DMS114 treated with DMSO at 0.1 percent for 48 hours (cell line): ENCODE results near the gene NEGR1.

ENCODE experiments used
- DNase-seq: peaks from one replicate; lab custom pipeline; 2025; ENCODE audit not compliant: unreplicated experiment; lab: John Stamatoyannopoulos, UW

Gene NEGR1

DNA sequence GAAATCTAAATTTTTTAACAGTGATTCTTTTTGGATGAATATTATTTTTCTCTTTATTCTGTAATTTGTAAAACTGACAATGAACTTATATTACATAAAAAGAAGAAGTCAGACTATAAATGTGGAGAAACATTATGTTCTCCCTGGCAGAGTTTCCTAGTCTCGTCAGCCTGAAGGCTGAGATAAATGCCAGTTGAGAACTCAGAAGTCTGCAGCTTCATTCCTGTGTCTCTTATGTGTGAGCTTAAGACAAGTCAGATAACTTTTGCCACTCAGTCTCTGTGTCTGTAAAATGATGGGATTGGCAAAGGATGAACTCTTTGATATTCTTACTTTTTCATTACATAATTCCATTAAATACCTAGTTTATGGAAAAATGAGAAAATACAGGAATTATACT is 632.7 kb downstream of the NEGR1 start:
- no peak for DNase-seq

DNA sequence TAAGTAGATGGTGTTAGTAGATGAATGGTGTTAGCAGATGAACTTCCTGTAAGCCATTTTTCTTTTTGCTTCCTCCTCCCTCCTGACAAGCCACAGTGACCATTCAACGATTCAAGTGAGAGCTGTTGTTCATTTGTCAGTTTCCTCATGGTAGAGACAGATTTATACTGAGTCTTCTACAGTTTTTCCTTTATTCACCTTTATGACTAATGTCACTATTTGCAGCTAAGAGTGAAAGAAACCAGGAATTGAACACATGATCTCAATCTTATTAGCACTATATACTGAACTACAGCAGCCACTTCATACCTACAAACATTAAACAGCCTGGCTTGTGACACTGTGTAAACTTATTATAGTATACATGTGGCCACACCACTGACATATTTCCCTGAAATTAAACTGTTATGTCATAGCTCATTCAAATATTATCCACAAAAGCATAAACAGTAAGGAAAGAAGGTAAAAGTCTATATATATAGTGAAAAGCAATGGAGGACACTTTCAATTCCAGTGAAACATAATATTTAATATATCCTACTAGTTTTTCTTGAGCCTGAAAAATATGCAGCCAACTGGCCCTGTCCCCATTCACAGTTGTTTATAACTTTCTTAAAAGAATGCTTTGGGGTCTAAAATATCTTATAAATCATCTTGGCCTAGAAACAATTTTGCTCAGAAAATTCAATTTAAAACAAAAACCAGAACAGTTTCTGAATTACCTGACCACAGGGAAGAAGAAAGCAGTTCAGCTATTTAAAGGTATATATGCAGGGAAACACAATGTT is 634.6 kb downstream of the NEGR1 start:
- DNase-seq = no peak

DNA sequence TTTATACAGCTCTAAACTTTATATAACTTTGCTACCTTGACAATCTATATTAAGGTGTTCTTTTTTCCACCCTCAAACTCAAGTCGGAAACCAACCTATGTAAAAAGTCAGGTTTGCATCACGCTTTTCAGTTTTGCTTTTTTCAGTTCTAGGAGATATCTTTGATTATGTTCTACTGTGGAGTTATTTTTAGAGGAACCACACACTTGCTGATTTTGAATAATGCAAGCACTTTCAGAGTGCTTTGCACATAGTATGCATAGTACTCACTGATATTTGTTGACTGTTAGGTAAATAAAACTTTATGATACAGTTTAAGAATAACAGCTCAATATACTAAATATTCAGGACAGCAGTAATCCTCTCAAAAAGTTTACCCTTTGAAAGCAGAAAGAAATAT is 637.3 kb downstream of the NEGR1 start:
- DNase-seq = no peak

DNA sequence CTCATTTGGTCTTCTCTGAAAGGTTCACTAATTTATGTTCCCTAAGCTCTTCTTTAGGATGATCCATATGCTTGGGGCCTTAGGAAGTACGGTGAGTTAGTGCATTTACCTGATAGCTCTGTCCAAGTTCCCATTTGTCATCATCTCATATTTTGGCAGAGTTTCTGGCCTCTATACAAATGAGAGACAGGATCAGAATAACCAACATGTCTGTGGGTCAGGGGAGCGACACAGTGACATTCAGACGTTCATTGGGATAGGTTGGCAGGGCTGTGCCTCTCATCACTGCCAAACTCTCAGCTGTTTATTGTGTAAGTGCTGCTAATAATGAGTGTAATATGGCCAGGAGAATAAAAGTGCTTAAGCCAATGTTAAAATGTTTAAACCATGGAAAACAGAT is 640.4 kb downstream of the NEGR1 start:
- no peak for DNase-seq

DNA sequence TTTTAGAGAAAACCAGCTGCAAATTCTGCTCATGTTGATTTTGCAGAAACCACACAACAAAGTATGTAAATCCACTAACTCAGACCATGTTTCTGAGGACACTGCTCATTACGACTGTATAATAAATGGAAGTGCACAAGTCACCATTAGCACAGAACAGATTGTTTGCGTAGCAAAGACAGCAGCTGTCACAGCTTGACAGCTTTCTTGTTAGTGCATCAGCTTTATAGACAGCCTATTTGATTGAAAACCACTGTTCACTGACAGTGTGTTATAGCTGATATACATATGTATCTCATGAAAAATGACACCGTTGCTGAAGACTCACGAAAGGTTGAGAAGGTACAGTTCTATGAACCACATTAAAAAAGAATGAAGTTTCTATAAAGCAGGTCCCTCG is 641.3 kb downstream of the NEGR1 start:
- no peak for DNase-seq

DNA sequence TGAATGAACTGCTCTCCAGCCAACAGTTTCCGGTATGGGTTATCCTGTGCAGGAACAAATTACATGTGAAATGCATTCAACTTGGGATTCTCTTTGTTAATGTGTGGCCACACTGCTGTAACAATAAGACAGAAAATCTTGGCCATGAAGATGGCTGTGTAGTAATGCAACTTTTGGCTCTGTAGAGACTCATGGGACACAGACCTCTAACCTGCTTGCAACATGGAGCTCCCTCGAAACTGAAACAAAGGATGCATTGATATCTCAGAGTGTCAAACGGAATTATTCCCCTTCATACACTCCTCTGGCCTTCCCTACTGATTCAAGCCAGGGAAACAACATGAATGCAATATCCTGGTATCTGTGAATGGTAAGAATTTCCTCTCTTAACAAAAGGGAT is 642.2 kb downstream of the NEGR1 start:
- DNase-seq = no peak

DNA sequence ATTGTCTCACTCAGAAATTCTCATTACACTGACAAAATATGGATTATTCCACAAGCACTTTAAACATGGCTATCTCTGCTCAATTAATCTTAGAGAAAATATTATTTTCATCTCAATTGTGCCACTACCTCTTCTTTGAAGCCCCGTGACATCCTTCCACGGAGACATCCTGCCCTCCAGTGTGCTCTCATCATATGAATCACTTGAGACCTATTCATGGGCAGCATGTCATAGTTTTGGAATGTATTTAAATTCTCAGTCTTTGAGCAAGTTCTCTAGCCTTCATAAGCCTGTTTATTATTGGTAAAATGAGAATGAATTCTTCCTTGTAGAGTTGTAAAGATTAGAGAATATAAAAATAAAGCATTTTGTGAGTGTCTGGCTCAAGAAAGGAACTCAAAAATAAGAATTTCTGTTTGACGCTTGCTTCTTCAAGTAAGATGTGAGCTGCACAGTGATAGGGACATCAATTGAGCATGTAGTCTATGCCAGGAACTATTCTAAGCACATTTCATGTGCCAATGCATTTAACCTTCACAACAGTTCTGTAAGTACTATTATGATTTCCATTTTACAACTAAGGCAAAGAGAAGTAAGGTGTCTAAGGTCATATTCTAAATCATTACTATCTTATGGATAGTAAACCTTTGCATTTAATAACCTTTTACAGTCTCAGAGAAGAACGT is 644.1 kb downstream of the NEGR1 start:
- DNase-seq = no peak

DNA sequence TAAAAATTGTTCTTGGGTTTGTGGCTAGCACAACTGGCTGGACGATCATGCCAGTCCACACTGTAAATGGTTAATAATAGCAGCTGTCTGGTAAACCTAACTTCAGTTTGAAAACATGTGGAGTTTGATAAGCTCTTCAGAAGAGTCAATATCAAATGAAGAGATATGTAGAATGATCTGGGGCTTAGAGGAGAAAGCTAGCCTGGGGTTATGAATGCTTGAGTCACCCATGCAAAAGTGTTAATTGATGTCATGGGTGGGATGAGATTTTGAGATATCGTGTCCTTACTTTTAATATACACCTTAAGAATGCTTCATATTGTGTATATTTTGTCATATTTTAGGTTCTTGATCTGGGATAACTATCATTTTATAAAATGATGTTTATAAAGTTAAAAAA is 646.8 kb downstream of the NEGR1 start:
- no peak for DNase-seq

DNA sequence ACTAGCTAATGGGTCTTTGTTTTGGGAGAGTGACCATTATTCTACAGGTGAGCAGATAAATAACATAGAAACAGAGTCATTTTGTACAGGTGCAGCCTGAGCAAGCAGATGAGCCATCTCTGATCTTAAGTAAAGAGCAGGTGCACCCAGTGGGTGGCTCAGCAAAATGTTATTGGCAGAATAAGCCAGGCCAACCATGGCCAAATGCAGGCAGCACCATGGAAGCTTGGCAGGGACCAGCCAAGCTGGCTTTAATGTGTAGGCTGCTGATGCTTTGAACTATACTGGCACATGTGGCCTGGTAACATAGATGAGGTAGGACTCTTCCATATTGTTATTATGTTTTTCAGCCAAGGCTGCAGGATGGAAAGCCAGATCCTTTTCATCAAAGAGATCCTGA is 648.2 kb downstream of the NEGR1 start:
- DNase-seq = no peak

DNA sequence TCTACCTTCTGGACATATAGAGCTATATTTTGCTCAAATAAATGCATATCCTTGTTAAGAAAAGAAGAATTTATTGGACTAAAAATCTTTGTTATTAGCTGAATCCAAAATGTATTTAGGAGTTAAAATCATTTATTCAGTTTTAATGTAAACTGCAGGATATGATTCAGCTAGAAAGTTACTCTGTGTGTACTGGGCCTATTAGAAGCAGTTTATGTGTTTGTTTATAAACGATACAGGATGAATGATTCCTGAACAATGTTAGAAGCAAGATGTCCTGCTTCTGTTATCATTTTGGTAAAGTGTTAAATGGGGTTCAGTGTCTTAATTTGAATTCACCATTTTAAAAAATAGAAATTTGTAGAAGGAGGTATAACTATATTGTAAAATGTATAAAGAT is 652.3 kb downstream of the NEGR1 start:
- DNase-seq = no peak

DNA sequence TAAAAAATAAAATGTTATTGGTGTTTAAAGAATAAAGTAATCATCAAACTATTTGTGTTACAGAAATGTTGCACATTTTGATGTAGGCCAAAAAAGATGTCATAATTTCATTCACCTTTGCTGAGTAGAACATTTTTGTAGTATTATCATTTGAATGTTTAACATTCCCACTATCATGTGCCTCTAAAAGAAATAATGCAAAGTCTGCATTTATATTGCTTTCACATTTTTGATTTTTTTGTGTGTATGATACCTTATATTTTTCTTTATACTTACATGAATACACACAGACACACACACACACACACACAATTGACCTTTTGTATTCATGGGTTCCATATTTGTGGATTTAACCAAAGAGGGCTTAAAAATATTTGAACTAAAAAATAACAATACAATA is 657.3 kb downstream of the NEGR1 start:
- DNase-seq = no peak

DNA sequence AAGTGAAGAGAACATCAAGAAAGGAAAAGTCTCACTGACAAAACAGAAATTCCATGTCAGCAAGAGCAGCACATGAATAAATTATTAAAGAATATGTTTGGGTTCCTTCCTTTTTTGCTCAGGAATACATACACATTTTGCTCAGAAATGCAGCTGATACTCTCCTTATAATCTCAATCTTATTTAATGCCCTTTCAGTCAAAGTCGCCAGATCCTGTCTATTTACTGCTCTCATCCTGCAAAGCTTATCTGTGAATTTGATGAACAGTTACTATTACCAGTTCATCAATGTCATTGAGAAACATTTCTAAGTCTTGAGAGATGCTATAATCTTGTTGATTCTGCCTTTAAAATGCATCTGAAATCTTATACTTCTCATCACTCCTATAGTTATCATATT is 658.5 kb downstream of the NEGR1 start:
- DNase-seq = no peak

DNA sequence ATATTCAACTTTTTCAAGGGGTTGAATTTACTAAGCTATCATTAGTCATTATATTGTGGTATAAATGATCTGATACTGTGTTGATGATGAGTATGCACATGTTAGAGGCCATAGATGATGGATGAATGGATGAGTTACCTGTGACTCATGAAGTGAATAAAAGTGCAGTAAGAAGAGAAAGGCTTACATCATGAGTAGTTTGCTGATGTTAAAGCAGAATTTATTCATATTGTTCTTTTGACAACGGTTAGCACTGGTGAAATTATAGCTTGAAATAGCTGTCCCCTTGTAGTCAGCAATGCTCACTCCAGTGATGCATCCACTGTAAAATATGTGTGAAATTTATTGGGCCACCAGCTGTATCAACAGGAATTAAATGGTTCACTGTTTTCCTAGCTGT is 660.6 kb downstream of the NEGR1 start:
- no peak for DNase-seq

DNA sequence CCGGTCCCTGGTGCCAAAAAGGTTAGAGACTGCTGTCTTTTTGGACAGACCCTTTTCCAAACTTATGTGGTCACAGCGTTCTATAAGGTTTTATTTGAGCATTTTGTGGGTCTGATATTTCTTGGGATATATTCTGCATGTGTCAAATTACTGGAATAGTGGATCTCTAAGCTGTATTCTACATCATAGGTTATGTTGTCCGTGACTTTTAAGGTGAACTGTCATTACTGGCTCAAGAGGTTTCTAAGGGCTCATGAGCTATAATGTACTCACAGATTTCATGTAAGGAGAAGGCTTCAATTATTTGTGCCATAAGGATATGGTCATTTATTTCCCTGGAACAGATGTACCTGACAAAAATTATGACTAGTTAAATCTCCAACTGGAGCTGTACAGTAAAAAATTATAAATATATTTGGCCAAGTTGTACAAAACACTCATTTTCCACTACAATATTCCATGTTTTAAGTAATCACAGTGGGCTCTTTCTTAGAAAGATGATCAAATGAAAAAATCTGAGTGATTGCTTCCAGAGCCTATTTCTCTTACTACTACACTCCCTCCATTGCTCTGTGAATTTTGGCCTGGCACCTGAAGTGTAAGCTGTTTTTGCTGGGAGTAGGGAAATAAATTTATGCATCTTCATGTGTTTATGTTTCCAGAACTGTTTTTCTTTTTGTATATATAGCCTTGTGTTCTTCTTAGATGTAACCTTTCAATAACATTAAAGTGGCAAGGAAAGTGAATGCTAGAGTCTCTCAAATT is 663.4 kb downstream of the NEGR1 start:
- no peak for DNase-seq

DNA sequence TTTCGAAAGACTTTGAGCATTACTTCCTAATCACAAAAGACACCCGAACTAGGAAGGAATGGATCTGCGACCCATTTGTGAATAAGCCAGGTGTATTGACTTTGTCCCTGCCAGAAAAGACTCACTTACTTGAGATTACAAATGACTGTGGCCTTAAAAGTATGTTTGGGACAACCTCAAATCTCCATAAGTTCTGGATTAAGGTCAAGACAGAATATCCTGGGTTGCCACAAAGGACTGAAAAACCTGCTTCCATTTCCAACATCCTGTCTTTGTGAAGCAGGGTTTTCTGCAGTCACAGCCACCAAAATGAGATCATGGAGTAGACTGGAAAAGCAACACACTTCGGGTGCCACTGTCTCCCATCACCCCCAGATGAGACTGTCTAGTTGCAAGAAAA is 664.1 kb downstream of the NEGR1 start:
- no peak for DNase-seq

DNA sequence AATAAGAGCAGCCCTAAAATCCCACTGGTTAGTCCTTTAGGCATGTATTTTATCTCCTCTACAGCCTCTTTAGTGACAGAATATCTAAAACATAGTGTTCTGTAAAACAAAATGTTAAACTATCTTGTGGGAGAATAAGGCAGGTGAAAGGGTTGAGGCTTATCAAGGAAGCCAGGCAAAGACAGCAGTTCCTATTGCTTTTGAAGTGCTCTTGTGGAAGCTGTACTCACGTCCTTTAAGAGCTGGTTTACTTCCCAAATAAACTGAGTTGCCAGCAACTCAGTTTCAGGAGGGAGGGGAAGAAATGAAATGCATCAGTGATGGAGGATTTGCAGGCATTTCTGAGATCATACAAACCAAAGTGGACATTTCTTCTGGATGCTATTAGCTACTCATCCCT is 671.9 kb downstream of the NEGR1 start:
- DNase-seq = no peak

DNA sequence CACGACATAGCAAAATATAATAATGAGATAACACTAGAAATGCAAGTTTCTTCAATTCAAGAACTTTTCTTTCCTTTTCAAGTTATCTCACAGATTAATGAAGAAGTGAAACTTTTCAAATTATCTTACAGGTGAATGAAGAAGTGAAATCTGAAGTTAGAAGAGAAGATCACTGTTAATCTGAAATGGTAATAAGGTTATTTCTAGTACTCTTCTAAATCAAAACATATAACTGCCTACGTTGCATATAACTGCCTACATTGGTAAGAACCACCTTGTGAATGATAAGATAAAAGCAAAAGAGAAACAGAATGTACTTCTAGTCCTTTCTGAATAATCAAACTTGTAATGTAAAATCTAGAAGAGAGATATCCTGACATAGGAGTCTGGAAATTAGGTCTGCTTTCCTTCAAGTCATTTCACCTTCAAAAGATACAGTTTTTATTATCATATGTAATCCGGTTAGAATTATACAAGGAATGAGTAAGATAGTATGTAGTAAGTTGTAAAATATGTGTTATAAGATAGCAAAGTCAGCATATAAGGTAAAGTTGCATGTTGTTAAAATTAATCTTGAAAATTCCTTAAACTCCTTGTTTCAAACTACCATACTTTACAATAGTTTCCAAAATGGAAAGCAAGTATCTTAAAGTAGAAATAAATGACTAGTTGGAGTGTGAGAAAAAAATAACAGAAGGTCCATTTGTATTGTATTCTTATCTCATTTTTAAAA is 679.1 kb downstream of the NEGR1 start:
- no peak for DNase-seq

DNA sequence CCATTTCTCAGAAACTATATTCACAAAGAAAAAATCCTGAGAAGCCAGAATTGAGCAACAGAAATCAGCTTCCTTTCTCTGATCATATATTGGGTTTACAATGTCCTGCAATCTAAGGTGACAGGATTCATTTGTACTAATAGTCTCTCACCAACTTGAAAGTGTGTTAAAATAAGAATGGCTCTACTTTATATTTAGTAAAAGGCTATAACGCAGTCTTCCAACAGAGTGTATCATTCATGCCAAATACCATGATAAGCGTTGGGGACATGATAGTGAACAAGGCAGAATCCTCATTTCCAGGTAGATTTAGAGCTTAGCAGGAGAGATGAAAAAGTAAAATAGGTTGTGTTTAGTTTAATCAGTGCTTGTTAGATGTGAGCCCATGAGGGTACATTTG is 682.3 kb downstream of the NEGR1 start:
- no peak for DNase-seq

DNA sequence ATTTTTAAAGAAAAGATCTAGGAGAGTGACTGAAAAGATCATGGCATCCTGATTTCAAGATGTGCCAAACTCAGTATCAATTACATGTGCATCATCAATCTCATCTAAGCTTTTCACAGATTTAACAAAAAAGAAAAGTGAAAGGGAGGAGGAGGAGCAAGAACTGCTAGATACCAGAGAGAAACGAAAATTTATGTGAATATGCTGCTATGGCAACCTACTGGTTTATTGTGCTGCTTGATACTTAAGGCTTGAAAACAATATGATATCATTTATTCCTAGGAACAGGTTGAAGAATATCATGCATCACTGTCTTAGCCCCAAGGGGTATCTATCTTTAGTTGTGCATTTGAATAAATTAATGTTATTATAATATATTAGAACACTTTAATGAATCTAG is 683.0 kb downstream of the NEGR1 start:
- no peak for DNase-seq

DNA sequence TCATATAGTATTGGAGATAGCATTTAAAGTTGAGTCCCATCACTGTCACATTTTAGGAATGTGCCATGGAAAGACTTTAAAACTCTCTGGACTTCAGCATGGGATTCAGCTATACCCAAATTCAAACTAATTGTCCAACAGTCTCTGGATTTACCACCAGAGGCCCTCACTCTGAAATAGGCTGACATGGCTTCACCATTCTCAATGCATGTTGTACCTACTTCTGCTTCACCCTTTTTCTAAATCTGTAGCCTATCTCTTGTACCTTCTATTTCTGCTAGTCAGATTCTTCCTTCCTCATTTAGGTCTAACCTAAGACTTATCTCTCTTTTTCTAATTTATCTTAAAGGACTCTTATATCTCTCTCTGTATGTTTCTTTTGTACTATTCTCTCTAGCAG is 688.8 kb downstream of the NEGR1 start:
- peak; percentile 6 for DNase-seq

DNA sequence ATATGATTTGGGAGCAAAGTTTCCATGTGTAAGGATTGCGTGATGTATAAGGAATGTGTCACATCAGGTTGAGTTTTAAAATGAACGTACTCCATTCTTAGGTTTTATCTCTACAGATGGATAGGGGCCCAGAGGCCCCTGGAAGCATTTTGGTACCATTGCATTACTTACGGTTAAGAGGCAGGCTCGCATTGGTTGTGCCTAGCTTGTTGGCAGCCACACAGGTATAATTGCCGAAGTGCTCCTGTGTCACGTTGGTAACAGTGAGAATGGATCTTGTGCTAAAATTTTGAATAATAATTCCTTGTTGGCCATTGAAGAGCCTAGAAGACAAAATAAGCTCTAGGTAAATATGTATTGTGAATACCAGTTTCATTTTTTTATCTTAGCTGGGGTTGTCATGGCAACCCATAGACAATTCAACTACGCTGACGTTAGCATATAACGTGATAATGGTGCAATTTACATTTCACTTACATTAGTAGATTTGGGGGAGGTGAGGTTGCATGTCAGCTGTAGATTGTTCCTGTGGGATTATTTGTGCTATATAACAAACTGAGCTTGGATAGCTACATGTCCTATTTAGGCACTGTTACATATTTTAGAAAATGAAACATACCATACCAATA is 689.6 kb downstream of the NEGR1 start:
- no peak for DNase-seq
